ENCODE measurements around the gene PPP2R1B. TPM values are rescaled to one million over a fixed set of nuclear protein-coding genes. Genes with fewer than 3 reads are reported as not detected.

The PPP2R1B gene
- total RNA-seq, 1 experiment from 2014 or later: 105 TPM

- H4K91ac ChIP-seq (ENCODE audit: insufficient read length, low read depth, low read length): no peak overlapping the region
- H3T11ph ChIP-seq (ENCODE audit: low read length): no peak overlapping the region
- Mint-ChIP-seq H3K4me3 (no peak overlapping the region), H3K27ac (peak overlapping the region in 2 of 3 experiments; percentile 81 to 86; a peak in 2 of 7 replicates), H3K36me3 (ENCODE audit: insufficient read depth in 1 of 3, low read depth in 3 of 3) (no peaks in the 10 kb centered on the region), H3K9me3 (no peaks in the 10 kb centered on the region), H3K4me1 (peaks cover 14 to 20% of the 10 kb centered on the region in 2 experiments), H3K27me3 (ENCODE audit: low read depth) (no peaks in the 10 kb centered on the region)
- no peaks in the 10 kb centered on the region for H3K79me1 ChIP-seq (ENCODE audit: insufficient read depth, low read depth, low read length, poor library complexity, severe bottlenecking)
- no peak overlapping the region for H4K8ac ChIP-seq (replicated peaks; ENCODE audit: insufficient read length, low read depth, low read length)
- no peak overlapping the region for H2BK5ac ChIP-seq (ENCODE audit: insufficient read length, low read length)
- no peak overlapping the region for H2AFZ ChIP-seq (ENCODE audit: low read length)
- H3K4me1 ChIP-seq (ENCODE audit: insufficient read depth, low read length): peaks cover 4% of the 10 kb centered on the region; the same call in 1 of the 2 replicates
- H3K9me3 ChIP-seq (ENCODE audit: control insufficient read depth, low read depth, low read length): no peaks in the 10 kb centered on the region
- DNase-seq: no peak
- H3K23me2 ChIP-seq (ENCODE audit: insufficient read length, low read depth, low read length, poor library complexity, severe bottlenecking): no peaks in the 10 kb centered on the region
- WGBS (ENCODE audit: extremely low coverage, insufficient read length, low lambda C conversion rate): no CpG with 5 or more reads among the region's 1 CpG
- no peak overlapping the region for H3K56ac ChIP-seq (ENCODE audit: insufficient read length, low read depth, low read length)
- H3K79me2 ChIP-seq (ENCODE audit: insufficient read depth, low read length): no peaks in the 10 kb centered on the region
- no peak overlapping the region for H3K4me2 ChIP-seq (ENCODE audit: insufficient read depth, insufficient read length, low read length)
- H2AK5ac ChIP-seq (ENCODE audit: insufficient read length, low read length): no peak overlapping the region
- H2BK15ac ChIP-seq (ENCODE audit: low read depth, low read length): no peak overlapping the region
- H3K4ac ChIP-seq (ENCODE audit: low read depth, low read length): no peak overlapping the region
- no peak overlapping the region for H3K9ac ChIP-seq (ENCODE audit: extremely low read depth, insufficient read length, low read length)
- H4K20me1 ChIP-seq (ENCODE audit: control insufficient read depth, insufficient read depth, insufficient read length): no peaks in the 10 kb centered on the region
- H2BK120ac ChIP-seq (ENCODE audit: low read depth, low read length, poor library complexity, severe bottlenecking): no peak overlapping the region
- no peak overlapping the region for H3K18ac ChIP-seq (ENCODE audit: insufficient read length, low read depth, low read length)
- H2BK20ac ChIP-seq (ENCODE audit: low read depth, low read length, poor library complexity, severe bottlenecking): no peak overlapping the region
- H3K27me3 ChIP-seq (ENCODE audit: insufficient read depth, low read length): no peaks in the 10 kb centered on the region
- H3K14ac ChIP-seq (ENCODE audit: insufficient read depth, low read length): no peak overlapping the region
- H2BK12ac ChIP-seq (ENCODE audit: insufficient read length, low read depth, low read length): no peak overlapping the region
- H3K23ac ChIP-seq (ENCODE audit: insufficient read length, low read depth, low read length): no peak overlapping the region
- no peak overlapping the region for H3K27ac ChIP-seq (ENCODE audit: insufficient read length, low read depth, low read length)
- no peak overlapping the region for H4K5ac ChIP-seq (ENCODE audit: insufficient read length, low read depth, low read length)
- TF ChIP-seq CTCF (conservative IDR thresholded peaks at IDR 0.05): no peak
These were observed 68.2 kb downstream of the PPP2R1B start for GRCh38 chr11:111697933-111698371.
